ENCODE results near the gene TEX22. TPM values are rescaled to one million over a fixed set of nuclear protein-coding genes. Genes with fewer than 3 reads are reported as not detected.

The TEX22 gene
- total RNA-seq, 4 donors from 2014 or later = not detected

DNA sequence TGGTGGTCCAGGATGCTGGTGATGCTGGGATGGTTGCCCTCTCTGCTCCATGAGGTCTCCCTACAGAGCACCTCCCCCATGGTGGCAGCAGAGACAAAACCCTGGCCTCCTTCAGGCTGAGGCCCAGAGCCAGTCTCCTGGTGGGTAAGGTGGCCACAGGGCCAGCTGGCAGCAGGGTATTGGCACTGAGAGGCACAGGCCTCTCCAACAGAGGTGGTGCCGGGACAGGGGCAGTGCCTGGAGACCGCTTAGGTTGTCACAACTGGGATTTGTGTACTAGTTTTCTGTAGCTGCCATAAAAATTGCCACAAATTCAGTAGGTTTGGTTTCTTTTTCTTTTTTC is 15.2 kb downstream of the TEX22 start:
- H3K27ac ChIP-seq = no peak overlapping the region
- intact Hi-C loops (cut with DNase I; ENCODE audit: low total_unique reads) (loop anchor here (10.0 kb wide), 1 partner anchor 109 kb away; the partner anchor contains the start of gene BRF1), in situ Hi-C loops (cut with MboI; ENCODE audit: low sequenced_read_pairs in 4 of 4) (no loop called here)
- peaks cover 0 to 4% (median 0%) of the 10 kb centered on the region in 3 donors for H3K27me3 ChIP-seq
- ATAC-seq = no peak
- H3K4me1 ChIP-seq = peaks cover 14 to 23% of the 10 kb centered on the region in 2 donors
- DNase-seq = no peak
- TF ChIP-seq POLR2A (IDR thresholded peaks at IDR 0.05) (no peak), CTCF (IDR thresholded peaks at IDR 0.05 in 4 of 5, conservative IDR thresholded peaks at IDR 0.05 in 1 of 5) (no peak)
- no peaks in the 10 kb centered on the region for H3K9me3 ChIP-seq
- no peak overlapping the region for H3K4me3 ChIP-seq
- H3K36me3 ChIP-seq = no peaks in the 10 kb centered on the region

DNA sequence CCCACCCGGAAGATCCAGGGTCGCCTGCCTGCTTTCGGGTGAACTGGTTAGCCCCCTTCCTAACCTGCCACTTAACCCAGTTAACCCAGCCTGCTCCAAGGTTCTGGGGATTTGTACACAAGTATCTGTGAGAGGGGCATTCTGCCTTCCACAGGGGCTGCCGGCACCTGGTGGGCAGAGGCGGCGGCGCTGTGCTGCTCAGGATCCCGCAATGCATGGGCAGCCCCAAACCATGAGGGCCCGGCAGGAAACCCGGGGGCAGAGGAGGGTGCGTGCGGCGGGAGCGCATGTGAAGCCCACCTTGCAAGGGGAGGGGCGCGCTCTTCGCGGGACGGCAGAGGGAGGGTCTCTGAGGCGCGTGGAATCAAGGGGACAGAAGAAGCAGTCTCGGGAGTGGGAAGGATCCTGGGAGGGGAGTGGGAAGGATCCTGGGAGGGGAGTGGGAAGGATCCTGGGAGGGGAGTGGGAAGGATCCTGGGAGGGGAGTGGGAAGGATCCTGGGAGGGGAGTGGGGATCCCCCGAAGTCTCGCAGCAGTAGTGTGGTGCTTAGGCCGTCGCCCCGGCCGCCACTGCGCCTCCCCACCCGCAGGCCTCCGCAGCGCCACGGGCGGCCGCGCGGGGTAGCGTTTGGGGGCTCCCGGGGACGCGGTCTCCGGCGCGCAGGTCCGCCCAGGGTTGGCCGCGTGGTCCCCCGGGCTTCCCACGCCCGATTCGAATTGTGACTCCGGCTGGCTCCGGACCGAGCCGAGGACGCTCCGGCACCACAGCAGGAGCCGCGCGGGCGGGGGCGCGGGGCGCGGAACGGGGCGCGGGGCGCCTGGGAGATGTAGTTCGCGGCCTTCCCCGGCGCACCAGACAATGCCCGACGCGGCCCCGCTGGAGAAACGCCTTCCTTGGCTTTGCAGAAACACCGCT is 16.4 kb downstream of the TEX22 start:
- H3K27ac ChIP-seq = peak overlapping the region; percentile 64 to 93 (median 82)
- peaks cover 0 to 4% (median 0%) of the 10 kb centered on the region in 3 donors for H3K27me3 ChIP-seq
- peak; percentile 80 for ATAC-seq
- H3K36me3 ChIP-seq = no peaks in the 10 kb centered on the region
- TF ChIP-seq CTCF (IDR thresholded peaks at IDR 0.05 in 4 of 5, conservative IDR thresholded peaks at IDR 0.05 in 1 of 5) = peak; percentile 61 to 92 (median 90)
- TF ChIP-seq POLR2A (IDR thresholded peaks at IDR 0.05) = no peak
- peak overlapping the region; percentile 36 to 71 (median 58) for H3K4me3 ChIP-seq
- in situ Hi-C loops (cut with MboI; ENCODE audit: low sequenced_read_pairs in 4 of 4) (no loop called here), intact Hi-C loops (cut with DNase I; ENCODE audit: low total_unique reads) (loop anchor here (1.0 to 10.0 kb wide), 3 partner anchors 16 to 110 kb away; partner anchors contain the start of genes BRF1, TEDC1 and TEX22)
- peaks cover 22 to 30% of the 10 kb centered on the region in 2 donors for H3K4me1 ChIP-seq
- DNase-seq = peak; percentile 52 to 82
- no peaks in the 10 kb centered on the region for H3K9me3 ChIP-seq

GRCh38 chr14:105415481-105416428 is 17.4 kb downstream of the TEX22 start:
- Histone ChIP-seq H3K4me1 (peaks cover 25 to 34% of the 10 kb centered on the region in 2 donors), H3K27me3 (peaks cover 0 to under 1% (median 0%) of the 10 kb centered on the region in 3 donors), H3K36me3 (no peaks in the 10 kb centered on the region), H3K9me3 (no peaks in the 10 kb centered on the region), H3K4me3 (peak overlapping the region; percentile 36 to 71 (median 58)), H3K27ac (peak overlapping the region; percentile 64 to 93 (median 82))
- TF ChIP-seq CTCF (IDR thresholded peaks at IDR 0.05 in 4 of 5, conservative IDR thresholded peaks at IDR 0.05 in 1 of 5) (no peak), POLR2A (IDR thresholded peaks at IDR 0.05) (no peak)
- intact Hi-C loops (cut with DNase I; ENCODE audit: low total_unique reads) (loop anchor here (1.0 to 10.0 kb wide), 3 partner anchors 17 to 111 kb away; partner anchors contain the start of genes BRF1, TEDC1 and TEX22), in situ Hi-C loops (cut with MboI; ENCODE audit: low sequenced_read_pairs in 4 of 4) (no loop called here)
- DNase-seq (no peak), ATAC-seq (no peak)

DNA sequence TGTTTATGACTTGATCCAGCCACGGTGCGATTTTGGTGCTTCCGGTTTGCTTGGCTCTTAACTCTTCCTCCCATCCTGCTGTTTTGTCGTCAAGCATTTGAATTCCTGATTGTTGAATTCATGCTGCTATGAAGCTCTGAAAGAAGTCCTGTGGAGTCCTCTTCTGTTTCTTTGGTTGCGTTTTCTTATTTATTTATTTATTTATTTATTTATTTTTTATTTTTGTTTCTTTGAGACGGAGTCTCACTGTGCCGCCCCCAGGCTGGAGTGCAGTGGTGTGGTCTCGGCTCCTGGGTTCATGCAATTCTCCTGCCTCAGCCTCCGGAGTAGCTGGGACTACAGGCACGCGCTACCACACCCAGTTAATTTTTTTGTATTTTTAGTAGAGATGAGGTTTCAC is 18.3 kb downstream of the TEX22 start:
- no peak overlapping the region for H3K4me3 ChIP-seq
- no peaks in the 10 kb centered on the region for H3K27me3 ChIP-seq
- in situ Hi-C loops (cut with MboI; ENCODE audit: low sequenced_read_pairs in 4 of 4) = no loop called here
- intact Hi-C loops (cut with DNase I; ENCODE audit: low total_unique reads) = loop anchor here (10.0 kb wide), 1 partner anchor 112 kb away; the partner anchor contains the start of gene BRF1
- no peak for ATAC-seq
- DNase-seq = no peak
- peak overlapping the region in 2 of 4 donors; percentile 3 to 8 for H3K27ac ChIP-seq
- no peaks in the 10 kb centered on the region for H3K36me3 ChIP-seq
- H3K4me1 ChIP-seq = peaks cover 28 to 37% of the 10 kb centered on the region in 2 donors
- no peaks in the 10 kb centered on the region for H3K9me3 ChIP-seq
- no peak for TF ChIP-seq POLR2A (IDR thresholded peaks at IDR 0.05)
- no peak for TF ChIP-seq CTCF (IDR thresholded peaks at IDR 0.05 in 4 of 5, conservative IDR thresholded peaks at IDR 0.05 in 1 of 5)

Data from gastrocnemius medialis (tissue), 4 donors.